GM19455 (cell line): ENCODE data around the gene RNF7.
"Not testable (repeated sequence)": the region's sequence is repeated elsewhere in the genome, so short reads cannot be mapped to it uniquely, and the experiment has no call there.

Source experiments
- ATAC-seq: cut with Tn5 transposase; IDR thresholded peaks from one replicate; pipeline ENCODE4 v1.9.1; 2021; ENCODE audit not compliant: unreplicated experiment

Gene RNF7

DNA sequence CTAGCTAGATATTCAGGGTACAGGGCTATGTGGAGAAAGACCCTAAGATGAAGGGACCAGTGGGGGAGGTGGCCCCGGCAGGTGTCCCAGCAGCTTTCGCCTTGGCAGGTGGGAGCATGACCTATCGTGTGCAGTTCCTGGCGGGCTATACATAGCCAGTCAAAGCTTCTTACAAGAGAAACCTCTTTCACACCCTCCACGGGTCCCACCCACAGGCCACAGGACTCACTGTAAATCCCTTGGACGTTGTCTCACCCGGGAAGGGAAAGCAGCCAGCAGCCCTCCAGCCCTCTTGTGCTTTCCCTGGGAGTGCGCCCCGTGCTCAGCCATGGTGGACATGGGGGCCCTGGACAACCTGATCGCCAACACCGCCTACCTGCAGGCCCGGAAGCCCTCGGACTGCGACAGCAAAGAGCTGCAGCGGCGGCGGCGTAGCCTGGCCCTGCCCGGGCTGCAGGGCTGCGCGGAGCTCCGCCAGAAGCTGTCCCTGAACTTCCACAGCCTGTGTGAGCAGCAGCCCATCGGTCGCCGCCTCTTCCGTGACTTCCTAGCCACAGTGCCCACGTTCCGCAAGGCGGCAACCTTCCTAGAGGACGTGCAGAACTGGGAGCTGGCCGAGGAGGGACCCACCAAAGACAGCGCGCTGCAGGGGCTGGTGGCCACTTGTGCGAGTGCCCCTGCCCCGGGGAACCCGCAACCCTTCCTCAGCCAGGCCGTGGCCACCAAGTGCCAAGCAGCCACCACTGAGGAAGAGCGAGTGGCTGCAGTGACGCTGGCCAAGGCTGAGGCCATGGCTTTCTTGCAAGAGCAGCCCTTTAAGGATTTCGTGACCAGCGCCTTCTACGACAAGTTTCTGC is 40.1 kb downstream of the RNF7 start:
- no peak for ATAC-seq

DNA sequence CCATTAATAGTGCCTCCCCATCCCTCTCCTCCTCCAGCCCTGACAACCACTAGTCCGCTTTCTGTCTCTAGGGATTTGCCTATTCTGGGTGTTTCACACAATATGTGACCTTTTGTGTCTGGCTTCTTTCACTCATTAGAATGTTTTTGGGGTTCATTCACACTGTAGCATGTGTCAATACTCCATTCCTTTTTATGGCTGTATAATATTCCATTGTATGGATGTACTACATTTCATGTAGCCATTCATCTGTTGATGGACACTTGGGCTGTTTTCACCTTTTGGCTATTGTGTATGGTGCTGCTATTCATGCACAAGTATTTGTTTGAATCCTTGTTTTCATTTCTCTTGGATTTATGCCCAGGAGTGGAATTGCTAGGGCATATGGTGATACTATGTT is 41.6 kb downstream of the RNF7 start:
- ATAC-seq = no peak

DNA sequence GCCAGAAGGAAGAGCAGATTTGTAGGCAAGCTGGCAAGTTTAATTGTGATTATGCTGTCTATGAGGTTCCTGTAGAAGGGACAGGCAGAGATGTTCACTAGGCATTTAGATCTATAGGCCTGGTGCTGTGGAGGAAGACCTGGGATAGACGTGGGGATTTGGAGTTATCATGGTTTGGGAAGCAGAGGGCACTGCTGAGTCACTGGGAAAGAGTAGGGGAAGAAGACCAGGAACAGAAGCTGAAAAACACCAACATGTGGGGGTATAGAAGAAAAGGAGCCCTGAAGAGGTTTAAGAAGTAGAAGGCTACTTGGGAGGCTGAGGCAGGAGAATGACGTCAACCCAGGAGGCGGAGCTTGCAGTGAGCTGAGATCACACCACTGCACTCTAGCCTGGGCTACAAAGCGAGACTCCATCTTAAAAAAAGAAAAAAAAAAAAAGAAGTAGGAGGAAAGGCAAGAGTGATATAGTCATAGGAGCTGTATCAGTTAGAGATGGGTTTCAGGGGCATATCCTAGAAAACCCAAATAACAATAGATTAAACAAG is 44.4 kb downstream of the RNF7 start:
- ATAC-seq = no peak

GRCh38 chr3:141783632-141784031 is 45.5 kb downstream of the RNF7 start:
- no peak for ATAC-seq

- ATAC-seq = no peak
Measured at GRCh38 chr3:141784096-141784495, 46.0 kb downstream of the RNF7 start.

GRCh38 chr3:141784531-141784930 is 46.4 kb downstream of the RNF7 start:
- no peak for ATAC-seq

DNA sequence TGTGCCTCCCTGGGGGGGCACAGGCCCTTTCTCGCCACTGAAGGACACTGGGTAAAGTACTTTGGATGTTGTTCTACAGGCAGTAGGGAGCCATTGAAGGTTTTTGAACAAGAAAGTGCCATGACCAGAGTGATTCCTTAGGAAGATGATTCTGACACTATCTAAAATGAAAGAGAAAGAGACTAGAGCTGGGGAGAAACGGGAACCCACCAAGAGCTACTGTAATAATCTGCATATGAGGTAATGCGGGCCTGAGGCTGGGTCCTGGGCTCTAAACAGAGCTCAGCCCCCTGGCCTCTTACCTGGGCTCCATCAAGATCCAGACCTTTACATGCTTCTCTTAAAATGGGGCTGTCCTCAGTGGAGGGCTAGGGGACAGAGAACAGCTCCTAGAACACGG is 50.1 kb downstream of the RNF7 start:
- ATAC-seq = no peak

- ATAC-seq = not testable (repeated sequence)
Measured at GRCh38 chr3:141788750-141789149, 50.7 kb downstream of the RNF7 start.

DNA sequence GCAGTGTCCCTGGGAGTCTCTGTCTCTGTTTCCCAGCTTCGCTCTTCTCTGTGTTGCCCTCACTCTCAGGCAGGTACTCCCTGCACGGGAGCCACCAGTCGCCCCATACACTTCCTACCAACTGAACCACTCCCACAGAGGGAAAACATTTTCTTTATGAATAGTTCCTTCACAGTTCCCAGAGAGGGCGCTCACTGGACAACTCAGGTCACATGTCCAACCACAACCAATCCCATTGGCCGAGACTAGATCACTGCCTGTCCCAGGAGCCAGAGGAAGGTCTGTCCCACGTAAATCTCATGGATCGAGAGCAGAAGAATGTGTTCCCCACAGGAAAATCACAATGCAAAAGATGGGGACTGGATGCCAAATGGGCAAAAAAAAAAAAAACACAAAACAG is 51.2 kb downstream of the RNF7 start:
- no peak for ATAC-seq

- ATAC-seq = no peak
Measured at GRCh38 chr3:141790171-141790570, 52.1 kb downstream of the RNF7 start.

- no peak for ATAC-seq
Measured at GRCh38 chr3:141792495-141792894, 54.4 kb downstream of the RNF7 start.

GRCh38 chr3:141793476-141794260 is 55.6 kb downstream of the RNF7 start:
- ATAC-seq = no peak

- ATAC-seq = no peak
Measured at GRCh38 chr3:141795276-141795675, 57.2 kb downstream of the RNF7 start.

DNA sequence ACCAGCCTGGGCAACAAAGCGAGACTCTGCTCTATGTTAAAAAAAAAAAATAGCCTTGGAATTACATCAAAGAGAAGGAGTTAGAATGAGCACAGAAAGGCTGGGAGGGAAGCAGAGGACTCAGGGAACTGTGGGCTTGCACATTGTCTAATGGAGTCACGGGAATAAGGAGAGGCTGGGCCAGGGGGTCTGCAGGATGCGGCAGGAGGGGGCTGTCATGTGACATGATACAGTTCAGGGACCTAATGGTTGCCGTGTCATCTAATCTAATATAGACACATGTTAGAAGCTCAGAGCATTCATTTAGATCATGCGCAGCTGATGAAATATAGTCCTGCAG is 57.6 kb downstream of the RNF7 start:
- no peak for ATAC-seq

DNA sequence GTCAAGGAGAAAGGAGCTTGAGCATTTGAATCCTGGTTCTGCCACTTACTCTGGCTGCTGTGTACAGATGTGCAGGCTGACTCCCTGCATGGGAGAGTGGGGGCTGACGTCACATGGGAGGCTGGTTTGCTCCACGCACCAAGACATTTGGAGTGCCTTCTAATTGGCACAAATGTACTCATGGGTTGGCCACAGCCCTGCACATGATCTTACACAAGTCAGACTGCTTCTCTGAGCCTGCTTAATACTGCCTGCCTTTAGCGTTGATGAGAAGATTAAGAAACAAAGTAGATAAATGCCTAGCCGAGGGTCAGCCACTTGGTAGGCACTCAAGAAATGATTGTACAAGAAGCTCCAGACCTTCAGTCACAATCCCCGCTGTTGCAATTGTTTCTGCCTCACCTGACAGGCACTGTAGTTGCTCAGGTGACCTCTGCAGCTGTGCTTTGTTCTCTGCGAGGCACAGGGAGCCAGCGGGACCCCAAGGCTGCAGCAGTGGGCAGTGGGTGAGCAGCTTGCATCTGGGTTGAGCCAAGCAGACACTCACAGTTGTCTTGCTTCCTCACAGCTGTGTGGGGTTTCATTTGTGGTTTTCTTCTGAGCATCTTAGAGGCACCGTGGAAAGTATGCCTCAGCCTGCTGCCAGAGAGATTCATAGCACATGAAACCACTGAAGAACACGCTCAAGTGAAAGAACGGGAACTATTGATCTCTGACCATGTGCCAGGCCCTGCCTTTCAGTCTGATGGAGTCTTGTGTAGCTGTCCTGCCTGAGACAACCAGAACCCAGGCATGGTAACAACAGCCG is 58.2 kb downstream of the RNF7 start:
- peak; percentile 96 for ATAC-seq
